HG02588 (cell line): ENCODE data around the gene PPM1B.
"Not testable (repeated sequence)": the region's sequence is repeated elsewhere in the genome, so short reads cannot be mapped to it uniquely, and the experiment has no call there.

Experiments used
- ATAC-seq: cut with Tn5 transposase; IDR thresholded peaks from one replicate; pipeline ENCODE4 v1.9.1; 2021; ENCODE audit warnings: mild to moderate bottlenecking, moderate library complexity; ENCODE audit not compliant: unreplicated experiment

Gene PPM1B

GRCh38 chr2:44168681-44169154 lies at the start of gene PPM1B:
Gene PPM1B, plus strand, starts transcription at chr2:44168875. Its CDS starts 32,325 bp downstream, at chr2:44201200.
- ATAC-seq, result peak; percentile 69

GRCh38 chr2:44119878-44120277 lies 48.8 kb upstream of the PPM1B start:
- ATAC-seq, result no peak

DNA sequence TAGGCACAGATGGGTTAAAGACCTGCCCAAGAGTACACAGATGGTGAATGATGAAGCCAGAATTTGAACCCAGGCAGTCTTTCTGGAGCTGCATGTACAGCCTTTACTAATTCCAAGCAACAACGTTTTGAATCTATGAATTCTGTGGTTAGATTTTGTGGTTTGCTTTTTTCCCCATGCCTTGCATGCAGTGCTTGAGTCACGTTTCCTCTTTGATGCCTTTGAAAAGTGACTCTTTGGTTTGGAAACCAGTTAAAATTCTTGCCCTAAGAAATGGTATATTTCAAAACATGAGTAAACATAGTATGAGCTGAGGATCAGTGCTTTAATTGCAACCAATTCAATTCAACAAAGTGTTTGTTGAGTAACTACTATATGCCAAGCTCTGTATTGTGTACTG lies 48.2 kb upstream of the PPM1B start:
- ATAC-seq, result no peak

GRCh38 chr2:44121899-44122298 lies 46.8 kb upstream of the PPM1B start:
- ATAC-seq, result no peak

DNA sequence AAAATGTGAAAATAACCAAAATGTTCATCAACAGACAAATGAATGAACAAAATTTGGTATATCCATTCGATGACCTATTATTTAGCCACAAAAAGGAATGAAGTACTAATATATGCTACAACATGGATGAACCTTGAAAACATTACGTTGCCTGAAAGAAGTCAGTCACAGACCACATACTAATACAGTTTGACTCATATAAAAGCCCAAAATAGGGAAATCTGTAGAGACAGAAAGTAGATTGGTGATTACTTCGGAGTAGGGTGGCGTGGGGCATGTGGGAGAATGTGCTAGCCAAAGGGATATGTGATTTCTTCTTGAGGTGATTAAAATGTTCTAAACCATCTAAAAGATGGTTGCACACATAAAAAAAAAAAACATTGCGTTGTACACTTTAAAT lies 44.2 kb upstream of the PPM1B start:
- ATAC-seq, result no peak

GRCh38 chr2:44126106-44126797 lies 42.4 kb upstream of the PPM1B start:
- no peak for ATAC-seq

GRCh38 chr2:44130441-44130840 lies 38.2 kb upstream of the PPM1B start:
- no peak for ATAC-seq

GRCh38 chr2:44131177-44131576 lies 37.5 kb upstream of the PPM1B start:
- no peak for ATAC-seq

DNA sequence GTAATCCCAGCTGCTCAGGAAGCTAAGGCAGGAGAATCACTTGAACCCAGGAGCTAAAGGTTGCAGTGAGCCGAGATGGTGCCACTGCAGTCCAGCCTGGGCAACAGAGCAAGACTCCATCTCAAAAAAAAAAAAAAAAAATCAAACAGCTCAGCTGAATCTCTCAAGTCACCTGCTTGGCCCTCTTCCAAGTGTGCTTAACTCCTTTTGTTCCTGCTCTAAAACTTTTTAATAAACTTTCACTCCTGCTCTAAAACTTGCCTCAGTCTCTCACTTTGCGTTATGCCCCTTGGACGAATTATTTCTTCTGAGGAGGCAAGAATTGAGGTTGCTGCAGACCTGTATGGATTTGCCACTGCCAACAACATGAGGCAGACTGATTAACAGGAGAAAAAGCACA lies 35.1 kb upstream of the PPM1B start:
- not testable (repeated sequence) for ATAC-seq

DNA sequence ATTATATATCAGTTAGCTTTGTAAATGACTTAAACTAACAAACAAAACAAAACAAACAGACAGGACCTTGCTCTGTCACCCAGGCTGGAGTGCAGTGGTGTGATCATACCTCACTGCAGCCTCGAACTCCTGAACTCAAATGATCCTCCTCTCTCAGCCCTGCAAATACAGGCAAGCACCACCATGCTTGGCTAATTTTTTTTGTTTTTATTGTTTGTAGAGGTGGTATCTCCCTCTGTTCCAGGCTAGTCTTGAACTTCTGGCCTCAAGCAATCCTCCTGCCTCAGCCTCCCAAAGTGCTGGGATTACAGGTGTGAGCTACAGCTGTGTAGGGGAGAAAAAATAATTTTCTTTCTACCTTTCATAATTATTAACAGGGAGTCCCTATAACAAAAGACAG lies 33.8 kb upstream of the PPM1B start:
- ATAC-seq, result no peak

- no peak for ATAC-seq
Measured at GRCh38 chr2:44135296-44135695, 33.4 kb upstream of the PPM1B start.

DNA sequence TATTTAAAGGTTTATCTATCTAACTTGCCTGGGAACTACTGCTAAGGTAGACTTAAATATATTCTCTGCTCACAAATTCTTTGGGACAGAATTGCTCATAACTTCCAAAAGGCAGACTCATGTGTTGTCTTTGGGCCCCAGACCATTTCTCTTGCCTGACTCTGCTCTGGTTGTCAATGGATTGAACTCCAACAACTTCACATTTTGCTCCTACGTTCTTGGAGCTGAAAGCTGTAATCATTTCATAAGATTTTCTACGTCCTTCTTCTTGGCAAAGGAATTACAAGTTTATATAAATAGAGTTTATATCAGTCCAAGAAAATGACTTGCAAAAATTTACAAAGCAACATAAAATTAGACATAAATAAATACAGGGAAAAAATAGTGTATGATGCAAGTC lies 32.9 kb upstream of the PPM1B start:
- ATAC-seq, result no peak

GRCh38 chr2:44136252-44136651 lies 32.4 kb upstream of the PPM1B start:
- ATAC-seq, result no peak

GRCh38 chr2:44137048-44137447 lies 31.6 kb upstream of the PPM1B start:
- no peak for ATAC-seq

GRCh38 chr2:44137872-44138551 lies 30.7 kb upstream of the PPM1B start:
- ATAC-seq, result no peak

- no peak for ATAC-seq
Measured at GRCh38 chr2:44139741-44140140, 28.9 kb upstream of the PPM1B start.

- no peak for ATAC-seq
Measured at GRCh38 chr2:44142306-44142705, 26.4 kb upstream of the PPM1B start.

DNA sequence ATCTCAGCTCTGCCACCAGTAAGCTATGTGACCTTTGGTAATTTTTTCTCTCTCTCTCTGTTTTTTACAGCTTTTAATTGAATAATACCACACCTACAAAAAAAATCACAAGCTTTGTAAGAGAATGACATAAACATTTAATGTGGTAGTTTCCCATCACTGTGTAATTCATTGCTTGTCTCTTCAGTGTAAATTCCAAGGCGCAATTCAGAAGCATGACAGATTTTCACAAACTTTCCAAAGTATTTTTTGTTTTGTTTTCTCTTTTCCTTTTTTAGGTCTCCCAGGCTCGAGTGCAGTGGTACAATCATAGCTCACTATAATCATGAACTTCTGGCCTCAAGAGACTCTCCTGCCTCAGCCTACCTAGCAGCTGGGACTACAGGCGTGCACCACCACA lies 25.0 kb upstream of the PPM1B start:
- no peak for ATAC-seq

- no peak for ATAC-seq
Measured at GRCh38 chr2:44148999-44149398, 19.7 kb upstream of the PPM1B start.

DNA sequence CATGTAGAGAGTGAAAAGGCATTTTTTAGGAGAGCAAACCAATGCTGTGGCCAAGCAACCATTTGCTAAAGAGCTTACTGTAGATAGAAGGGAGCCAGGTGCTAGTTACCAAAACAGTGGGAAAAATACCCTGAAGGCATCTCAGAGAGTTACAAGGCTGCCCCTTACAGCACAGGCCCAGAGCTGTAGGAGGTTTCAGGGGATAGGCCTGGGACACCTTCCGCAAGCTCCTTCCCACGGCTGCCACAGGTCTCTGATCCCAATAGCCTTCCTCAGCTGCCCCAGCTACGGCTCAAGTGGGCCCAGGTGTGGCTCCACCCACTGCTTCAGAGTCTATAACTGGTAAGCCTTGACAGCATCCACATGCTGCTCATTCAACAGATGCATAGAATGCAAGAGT lies 18.2 kb upstream of the PPM1B start:
- no peak for ATAC-seq

DNA sequence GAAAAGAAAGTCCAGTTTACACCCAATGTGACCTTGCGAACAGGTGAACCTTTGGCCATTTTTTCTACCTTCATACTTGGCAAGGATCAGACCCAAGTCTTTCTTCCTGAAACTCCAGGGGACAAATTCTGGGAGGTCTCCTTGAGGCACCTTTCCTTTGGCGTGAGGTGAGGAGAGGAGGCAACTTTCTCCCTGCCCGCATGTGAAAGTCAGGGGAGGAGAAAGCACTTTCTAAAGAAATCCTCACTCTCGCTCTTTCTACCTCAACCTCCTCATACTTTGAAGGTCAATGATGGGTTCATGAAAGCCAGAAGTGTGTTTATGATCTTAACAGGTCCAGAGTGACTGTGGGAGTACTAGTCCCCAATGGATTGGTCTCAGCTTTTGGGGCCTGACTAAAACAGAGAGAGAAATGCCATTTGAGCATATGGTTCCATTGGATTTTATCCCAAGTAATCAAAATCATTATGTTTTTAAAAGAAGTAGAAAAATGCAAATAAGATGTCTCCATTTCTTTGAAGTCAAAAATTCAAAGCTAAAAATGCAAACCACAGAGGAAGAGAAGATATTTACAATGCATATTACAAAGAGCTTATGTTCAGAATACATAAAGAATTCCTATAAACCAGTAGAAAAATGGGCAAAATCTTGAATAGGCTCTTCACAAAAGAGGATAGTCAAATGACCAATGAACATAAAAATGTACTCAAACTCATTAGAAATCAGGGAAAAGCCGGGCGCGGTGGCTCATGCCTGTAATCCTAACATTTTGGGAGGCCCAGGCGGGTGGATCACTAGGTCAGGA lies 15.6 kb upstream of the PPM1B start:
- ATAC-seq, result no peak
